NCI-H2227 treated with DMSO at 0.1 percent for 48 hours (cell line): ENCODE measurements around the gene DISC1.
"Not testable (repeated sequence)": the region's sequence is repeated elsewhere in the genome, so short reads cannot be mapped to it uniquely, and the experiment has no call there.

Experiments used
- DNase-seq: peaks from one replicate; lab custom pipeline; 2025; lab: John Stamatoyannopoulos, UW

Gene DISC1

GRCh38 chr1:231774719-231775335, 148.2 kb downstream of the DISC1 start:
- DNase-seq, result no peak

GRCh38 chr1:231776010-231776756, 149.6 kb downstream of the DISC1 start:
- DNase-seq, result peak; percentile 56

GRCh38 chr1:231776757-231777062, 150.1 kb downstream of the DISC1 start:
- no peak for DNase-seq

- no peak for DNase-seq
Measured at GRCh38 chr1:231778009-231778719, 151.6 kb downstream of the DISC1 start.

GRCh38 chr1:231779081-231779480, 152.5 kb downstream of the DISC1 start:
- DNase-seq, result no peak

- no peak for DNase-seq
Measured at GRCh38 chr1:231781892-231782291, 155.3 kb downstream of the DISC1 start.

GRCh38 chr1:231785073-231785472, 158.5 kb downstream of the DISC1 start:
- not testable (repeated sequence) for DNase-seq

- no peak for DNase-seq
Measured at GRCh38 chr1:231786126-231786525, 159.5 kb downstream of the DISC1 start.

GRCh38 chr1:231792634-231793033, 166.0 kb downstream of the DISC1 start:
- no peak for DNase-seq

GRCh38 chr1:231793893-231794292, 167.3 kb downstream of the DISC1 start:
- no peak for DNase-seq

- no peak for DNase-seq
Measured at GRCh38 chr1:231796141-231796540, 169.6 kb downstream of the DISC1 start.

GRCh38 chr1:231799363-231799986, 172.9 kb downstream of the DISC1 start:
- no peak for DNase-seq

GRCh38 chr1:231800108-231800507, 173.5 kb downstream of the DISC1 start:
- DNase-seq, result no peak

GRCh38 chr1:231801042-231801585, 174.5 kb downstream of the DISC1 start:
- no peak for DNase-seq

- no peak for DNase-seq
Measured at GRCh38 chr1:231803353-231803752, 176.8 kb downstream of the DISC1 start.

GRCh38 chr1:231806623-231807495, 180.3 kb downstream of the DISC1 start:
- DNase-seq, result no peak

GRCh38 chr1:231807541-231807940, 181.0 kb downstream of the DISC1 start:
- DNase-seq, result no peak

- DNase-seq, result no peak
Measured at GRCh38 chr1:231808116-231808515, 181.5 kb downstream of the DISC1 start.

GRCh38 chr1:231808990-231809389, 182.4 kb downstream of the DISC1 start:
- no peak for DNase-seq

- DNase-seq, result no peak
Measured at GRCh38 chr1:231810415-231810814, 183.8 kb downstream of the DISC1 start.

GRCh38 chr1:231814021-231814420, 187.4 kb downstream of the DISC1 start:
- DNase-seq, result no peak

GRCh38 chr1:231814521-231814920, 187.9 kb downstream of the DISC1 start:
- no peak for DNase-seq
